AG04450 (cell line): Measurements from ENCODE around the gene ITGB5. TPM values are rescaled to one million over a fixed set of nuclear protein-coding genes. Genes with fewer than 3 reads are reported as not detected.

Experiments used
- CTCF ChIA-PET: fragments of 300-600, 350-600 bp; formaldehyde crosslinking; extraction: SDS; loops from one replicate; lab custom pipeline; 2022; ENCODE audit warnings: antibody characterized with exemption, inconsistent platforms; lab: Charles Lee
- POLR2A ChIA-PET: fragments of 350-600 bp; formaldehyde crosslinking; extraction: SDS; loops from one replicate; lab custom pipeline; 2021; ENCODE audit warnings: antibody characterized with exemption, inconsistent platforms; lab: Yijun Ruan, JAX
- DNase-seq: peaks from one replicate; pipeline ENCODE4 v3.0.0-alpha.2; 2011; ENCODE audit warnings: low read depth, low spot score
- H3K27ac ChIP-seq: one replicate; pipeline ENCODE4 v1.5.1; 2012; ENCODE audit warnings: low read depth, low read length, control low read depth
- H3K27me3 ChIP-seq: one replicate; pipeline ENCODE4 v1.6.0; 2012; ENCODE audit warnings: low read length; ENCODE audit not compliant: control insufficient read depth, insufficient read depth
- H3K4me3 ChIP-seq: 2 replicates; pipeline ENCODE4 v1.5.1; 2011; ENCODE audit warnings: mild to moderate bottlenecking, low read depth, low read length, control low read depth
- H3K9me3 ChIP-seq: 2 replicates; pipeline ENCODE4 v1.5.1; 2012; ENCODE audit warnings: low read length; ENCODE audit not compliant: control insufficient read depth, insufficient read depth
- CTCF ChIP-seq: IDR thresholded peaks from 2 replicates; pipeline ENCODE4 v1.5.1; 2011; ENCODE audit warnings: low read depth, low read length, control low read depth, inconsistent platforms
- polyA plus RNA-seq: library from polyadenylated mRNA; depleted of rRNA; stranded (reverse); fragments of >200 nt; gene quantifications from 2 replicates; pipeline ENCODE4 v1.2.3, GENCODE V29; 2011

Gene ITGB5
- polyA plus RNA-seq, 1 experiment = 127 TPM

- H3K27ac ChIP-seq = no peak overlapping the region
- POLR2A ChIA-PET = no interaction called here
- CTCF ChIA-PET = no interaction called here
- no peak for TF ChIP-seq CTCF
- H3K9me3 ChIP-seq = no peaks in the 10 kb centered on the region
- no peaks in the 10 kb centered on the region for H3K27me3 ChIP-seq
- H3K4me3 ChIP-seq = no peak overlapping the region
- DNase-seq = no peak
Measured at GRCh38 chr3:124821356-124821755, 65.8 kb downstream of the ITGB5 start.

- Histone ChIP-seq H3K27me3 (no peaks in the 10 kb centered on the region), H3K4me3 (no peak overlapping the region), H3K27ac (peak overlapping the region; percentile 79), H3K9me3 (no peaks in the 10 kb centered on the region)
- ChIA-PET POLR2A (interaction anchor here (0.9 to 1.0 kb wide), 4 partner anchors 15 to 68 kb away, joined by 3 to 4 read pairs (median 4); no protein-coding TSS in a partner anchor), CTCF (interaction anchor here (0.7 to 1.5 kb wide), 2 partner anchors 83 to 116 kb away, joined by 4 to 7 read pairs; no protein-coding TSS in a partner anchor)
- no peak for TF ChIP-seq CTCF
- peak; percentile 82 for DNase-seq
Measured at GRCh38 chr3:124818398-124819091, 68.6 kb downstream of the ITGB5 start.

- no peaks in the 10 kb centered on the region for H3K27me3 ChIP-seq
- ChIA-PET POLR2A (no interaction called here), CTCF (no interaction called here)
- H3K27ac ChIP-seq = no peak overlapping the region
- no peak for DNase-seq
- no peaks in the 10 kb centered on the region for H3K9me3 ChIP-seq
- TF ChIP-seq CTCF = no peak
- H3K4me3 ChIP-seq = no peak overlapping the region
Measured at GRCh38 chr3:124817079-124817478, 70.1 kb downstream of the ITGB5 start.

- ChIA-PET POLR2A (no interaction called here), CTCF (no interaction called here)
- Histone ChIP-seq H3K27ac (no peak overlapping the region), H3K9me3 (no peaks in the 10 kb centered on the region), H3K27me3 (no peaks in the 10 kb centered on the region), H3K4me3 (no peak overlapping the region)
- TF ChIP-seq CTCF = no peak
- DNase-seq = no peak
Measured at GRCh38 chr3:124816206-124816605, 71.0 kb downstream of the ITGB5 start.

GRCh38 chr3:124815781-124816180 is 71.4 kb downstream of the ITGB5 start:
- POLR2A ChIA-PET = no interaction called here
- CTCF ChIA-PET = no interaction called here

More at GRCh38 chr3:124815781-124816180, 71.4 kb downstream of the ITGB5 start:
- no peaks in the 10 kb centered on the region for H3K27me3 ChIP-seq
- H3K4me3 ChIP-seq = no peak overlapping the region
- no peak overlapping the region for H3K27ac ChIP-seq
- H3K9me3 ChIP-seq = no peaks in the 10 kb centered on the region
- no peak for TF ChIP-seq CTCF
- no peak for DNase-seq
